AG10803 (cell line): ENCODE measurements around the gene RRAGB.
A peak's percentile ranks its signal among the peaks of the same experiment; 100 is the strongest.
"Not testable (repeated sequence)": the region's sequence is repeated elsewhere in the genome, so short reads cannot be mapped to it uniquely, and the experiment has no call there.

Experiments used
- DNase-seq: peaks from one replicate; pipeline ENCODE4 v3.0.0; 2010; ENCODE audit warnings: low read depth
- H3K4me3 ChIP-seq: 2 replicates; pipeline ENCODE4 v1.5.1; 2011; ENCODE audit warnings: mild to moderate bottlenecking, low read length, control low read depth
- TF ChIP-seq, protein P1 (sequence below): conservative IDR thresholded peaks from 2 replicates; pipeline ENCODE4 v1.5.1; 2011; ENCODE audit warnings: mild to moderate bottlenecking, low read length, control low read depth, inconsistent platforms

Gene RRAGB

DNA sequence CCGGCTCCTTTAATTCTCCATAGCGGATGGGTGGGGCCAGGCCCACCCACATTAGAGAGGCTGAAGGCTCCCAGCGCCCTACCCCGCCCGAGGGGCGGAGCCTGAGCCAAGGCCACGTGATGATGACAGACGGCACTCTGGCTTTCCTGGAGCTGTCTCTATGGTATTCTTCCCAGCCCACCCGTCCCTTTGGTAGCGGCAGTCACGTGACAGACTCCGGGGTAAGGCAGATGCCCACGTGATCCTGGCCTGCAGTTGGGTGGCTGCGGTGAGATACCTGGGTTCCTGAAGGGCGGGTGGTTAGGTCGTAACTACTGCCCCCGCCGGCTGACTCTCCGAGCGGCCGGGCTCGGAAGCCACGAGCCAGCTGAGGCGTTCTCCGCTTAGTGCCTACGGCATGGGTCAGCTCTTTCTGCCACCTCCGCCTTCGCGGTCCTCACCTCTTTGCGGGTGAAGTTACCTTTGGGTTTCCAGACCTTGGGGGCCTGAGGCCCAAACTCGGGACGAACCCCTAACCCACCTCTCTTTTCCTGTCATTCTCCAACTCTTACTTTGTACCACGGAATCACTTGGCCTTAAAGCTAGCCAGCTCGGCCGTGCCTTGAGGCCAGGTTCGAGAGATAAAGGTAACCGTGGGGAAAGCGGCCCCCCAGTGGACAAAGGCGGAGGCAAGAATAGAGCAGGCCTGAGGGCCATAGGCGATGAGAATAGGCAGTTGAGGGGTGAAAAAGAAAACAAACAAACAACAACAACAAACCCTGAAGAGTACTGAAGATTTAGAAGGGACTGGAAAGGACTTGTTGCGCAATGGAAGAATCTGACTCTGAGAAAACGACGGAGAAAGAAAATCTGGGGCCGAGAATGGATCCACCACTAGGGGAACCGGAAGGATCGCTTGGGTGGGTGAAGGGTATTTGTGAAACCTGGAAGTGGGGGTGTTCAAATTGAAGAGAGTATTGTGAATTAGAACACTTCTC, at the start of gene RRAGB:
Gene RRAGB, plus strand, starts transcription at position 229 of the 977 bp plus-strand sequence. Its CDS starts 579 bp downstream, at position 808.
- TF ChIP-seq, protein P1, sequence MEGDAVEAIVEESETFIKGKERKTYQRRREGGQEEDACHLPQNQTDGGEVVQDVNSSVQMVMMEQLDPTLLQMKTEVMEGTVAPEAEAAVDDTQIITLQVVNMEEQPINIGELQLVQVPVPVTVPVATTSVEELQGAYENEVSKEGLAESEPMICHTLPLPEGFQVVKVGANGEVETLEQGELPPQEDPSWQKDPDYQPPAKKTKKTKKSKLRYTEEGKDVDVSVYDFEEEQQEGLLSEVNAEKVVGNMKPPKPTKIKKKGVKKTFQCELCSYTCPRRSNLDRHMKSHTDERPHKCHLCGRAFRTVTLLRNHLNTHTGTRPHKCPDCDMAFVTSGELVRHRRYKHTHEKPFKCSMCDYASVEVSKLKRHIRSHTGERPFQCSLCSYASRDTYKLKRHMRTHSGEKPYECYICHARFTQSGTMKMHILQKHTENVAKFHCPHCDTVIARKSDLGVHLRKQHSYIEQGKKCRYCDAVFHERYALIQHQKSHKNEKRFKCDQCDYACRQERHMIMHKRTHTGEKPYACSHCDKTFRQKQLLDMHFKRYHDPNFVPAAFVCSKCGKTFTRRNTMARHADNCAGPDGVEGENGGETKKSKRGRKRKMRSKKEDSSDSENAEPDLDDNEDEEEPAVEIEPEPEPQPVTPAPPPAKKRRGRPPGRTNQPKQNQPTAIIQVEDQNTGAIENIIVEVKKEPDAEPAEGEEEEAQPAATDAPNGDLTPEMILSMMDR = peak; percentile 57
- DNase-seq = peak; percentile 91
- H3K4me3 ChIP-seq = peak within 1 kb of the TSS; percentile 78

DNA sequence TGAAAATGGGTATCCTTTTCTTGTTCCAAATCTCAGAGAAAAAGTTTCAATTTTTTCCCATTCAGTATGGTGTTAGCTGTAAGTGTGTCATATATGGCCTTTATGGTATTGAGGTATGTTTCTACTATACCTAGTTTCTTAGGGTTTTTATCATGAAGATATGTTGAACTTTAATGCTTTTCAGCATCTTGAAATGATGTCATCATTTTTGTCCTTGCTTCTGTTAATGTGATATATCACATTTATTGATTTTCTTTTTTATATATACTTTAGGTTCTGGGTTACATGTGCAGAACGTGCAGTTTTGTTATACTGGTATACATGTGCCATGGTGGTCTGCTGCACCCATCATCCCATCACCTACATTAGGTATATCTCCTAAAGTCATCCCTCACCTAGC, 49.5 kb upstream of the RRAGB start:
- no peak overlapping the region for H3K4me3 ChIP-seq
- no peak for DNase-seq
- TF ChIP-seq, protein P1 = no peak

DNA sequence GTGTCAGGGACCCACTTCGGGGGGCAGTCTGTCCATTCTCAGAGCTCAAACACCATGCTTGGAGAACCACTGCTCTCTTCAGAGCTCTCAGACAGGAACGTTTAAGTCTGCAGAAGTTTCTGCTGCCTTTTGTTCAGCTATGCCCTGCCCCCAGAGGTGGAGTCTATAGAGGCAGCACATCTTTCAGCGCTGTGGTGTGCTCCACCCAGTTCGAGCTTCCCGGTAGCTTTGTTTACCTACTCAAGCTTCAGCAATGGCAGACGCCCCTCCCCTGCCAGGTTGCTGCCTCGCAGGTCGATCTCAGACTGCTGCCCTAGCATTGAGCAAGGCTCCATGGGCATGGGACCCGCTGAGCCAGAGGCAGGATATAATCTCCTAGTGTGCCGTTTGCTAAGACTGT, 29.0 kb upstream of the RRAGB start:
- DNase-seq = not testable (repeated sequence)

GRCh38 chrX:55695227-55696018, 22.1 kb upstream of the RRAGB start:
- no peak overlapping the region for H3K4me3 ChIP-seq
- TF ChIP-seq, protein P1 = no peak
- DNase-seq = no peak

More for the DNA sequence above, 29.0 kb upstream of the RRAGB start:
- H3K4me3 ChIP-seq = not testable (repeated sequence)

DNA sequence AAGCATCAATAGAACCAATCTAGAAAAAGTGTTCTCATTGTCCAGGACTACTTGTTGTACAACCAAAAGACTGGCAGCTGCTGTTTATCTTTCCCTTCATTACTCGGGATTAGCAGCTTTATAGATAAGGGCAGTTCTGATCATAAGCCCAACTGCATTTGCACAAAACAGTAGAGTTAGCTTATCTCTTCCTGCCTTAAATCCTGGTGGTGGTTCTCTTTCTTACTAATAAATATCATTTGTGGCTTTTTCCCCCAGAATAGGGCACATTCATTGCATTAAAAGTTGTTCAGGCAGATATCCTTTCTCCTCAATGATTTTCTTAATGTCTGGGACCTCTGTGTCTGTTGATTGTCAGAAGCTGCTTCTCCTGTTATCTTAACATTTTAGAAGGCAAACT, 20.2 kb upstream of the RRAGB start:
- DNase-seq = no peak
- TF ChIP-seq, protein P1 = no peak
- no peak overlapping the region for H3K4me3 ChIP-seq

GRCh38 chrX:55702671-55703070, 14.9 kb upstream of the RRAGB start:
- TF ChIP-seq, protein P1 = no peak
- H3K4me3 ChIP-seq = no peak overlapping the region
- DNase-seq = no peak

DNA sequence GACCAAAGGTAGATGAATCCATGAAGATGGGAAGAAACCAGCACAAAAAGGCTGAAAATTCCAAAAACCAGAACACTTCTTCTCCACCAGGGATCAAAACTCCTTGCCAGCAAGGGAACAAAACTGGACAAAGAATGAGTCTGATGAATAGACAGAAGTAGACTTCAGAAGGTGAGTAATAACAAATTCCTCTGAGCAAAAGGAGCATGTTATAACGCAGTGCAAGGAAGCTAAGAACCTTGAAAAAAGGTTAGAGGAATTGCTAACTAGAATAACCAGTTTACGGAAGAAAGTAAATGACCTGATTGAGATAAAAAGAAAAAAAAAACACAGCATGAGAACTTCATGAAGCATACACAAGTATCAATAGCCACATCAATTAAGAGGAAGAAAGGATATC, 14.1 kb upstream of the RRAGB start:
- not testable (repeated sequence) for H3K4me3 ChIP-seq, DNase-seq

DNA sequence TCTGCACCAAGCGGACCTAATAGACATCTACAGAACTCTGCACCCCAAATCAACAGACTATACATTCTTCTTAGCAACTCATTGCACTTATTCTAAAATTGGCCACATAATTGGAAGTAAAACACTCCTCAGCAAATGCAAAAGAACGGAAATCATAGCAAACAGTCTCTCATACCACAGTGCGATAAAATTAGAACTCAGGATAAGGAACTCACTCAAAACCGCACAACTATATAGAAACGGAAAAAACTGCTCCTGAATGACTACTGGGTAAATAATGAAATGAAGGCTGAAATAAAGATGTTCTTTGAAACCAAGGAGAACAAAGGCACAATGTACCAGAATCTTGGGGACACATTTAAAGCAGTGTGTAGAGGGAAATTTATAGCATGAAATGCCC, 12.5 kb upstream of the RRAGB start:
- DNase-seq, H3K4me3 ChIP-seq: not testable (repeated sequence)
